ENCODE measurements around the gene RPL32.

DNA sequence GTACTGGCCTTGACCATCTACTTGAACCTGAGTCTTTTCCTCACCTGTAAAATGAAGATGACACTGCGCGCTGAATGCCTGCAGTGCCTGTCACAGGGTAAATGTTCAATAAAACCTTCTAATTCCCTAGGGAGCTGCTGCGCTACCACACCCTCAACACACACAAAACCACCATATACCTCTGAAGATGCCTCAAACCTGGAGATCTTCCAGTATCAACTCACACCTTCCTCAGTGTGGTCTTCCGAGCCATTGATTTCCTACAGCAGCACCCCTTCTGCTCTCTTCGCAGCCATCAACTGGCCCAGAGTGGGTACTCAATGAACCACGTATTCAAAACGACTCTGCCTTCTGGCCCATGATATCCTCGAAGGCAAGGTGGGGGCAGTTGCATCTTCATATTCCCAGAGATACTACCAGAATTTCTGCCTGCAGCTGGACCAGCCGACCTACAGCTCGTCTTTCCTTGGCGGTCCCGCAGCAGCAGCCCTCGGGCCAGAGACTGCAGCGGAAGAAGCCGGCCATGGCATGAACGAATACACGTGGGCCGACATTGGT, 695 bp downstream of the RPL32 start:
- TF ChIP-seq EP300 (IDR thresholded peaks at IDR 0.05) (no peak), POLR2A (IDR thresholded peaks at IDR 0.05) (no peak)
- TF ChIP-seq, protein P1, sequence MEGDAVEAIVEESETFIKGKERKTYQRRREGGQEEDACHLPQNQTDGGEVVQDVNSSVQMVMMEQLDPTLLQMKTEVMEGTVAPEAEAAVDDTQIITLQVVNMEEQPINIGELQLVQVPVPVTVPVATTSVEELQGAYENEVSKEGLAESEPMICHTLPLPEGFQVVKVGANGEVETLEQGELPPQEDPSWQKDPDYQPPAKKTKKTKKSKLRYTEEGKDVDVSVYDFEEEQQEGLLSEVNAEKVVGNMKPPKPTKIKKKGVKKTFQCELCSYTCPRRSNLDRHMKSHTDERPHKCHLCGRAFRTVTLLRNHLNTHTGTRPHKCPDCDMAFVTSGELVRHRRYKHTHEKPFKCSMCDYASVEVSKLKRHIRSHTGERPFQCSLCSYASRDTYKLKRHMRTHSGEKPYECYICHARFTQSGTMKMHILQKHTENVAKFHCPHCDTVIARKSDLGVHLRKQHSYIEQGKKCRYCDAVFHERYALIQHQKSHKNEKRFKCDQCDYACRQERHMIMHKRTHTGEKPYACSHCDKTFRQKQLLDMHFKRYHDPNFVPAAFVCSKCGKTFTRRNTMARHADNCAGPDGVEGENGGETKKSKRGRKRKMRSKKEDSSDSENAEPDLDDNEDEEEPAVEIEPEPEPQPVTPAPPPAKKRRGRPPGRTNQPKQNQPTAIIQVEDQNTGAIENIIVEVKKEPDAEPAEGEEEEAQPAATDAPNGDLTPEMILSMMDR (IDR thresholded peaks at IDR 0.05), result no peak
